Measurements from ENCODE around the gene MAP1LC3A. TPM values are rescaled to one million over a fixed set of nuclear protein-coding genes. Genes with fewer than 3 reads are reported as not detected.

MAP1LC3A gene
- total RNA-seq, 1 donor from 2014 or later, result 45.8 TPM

DNA sequence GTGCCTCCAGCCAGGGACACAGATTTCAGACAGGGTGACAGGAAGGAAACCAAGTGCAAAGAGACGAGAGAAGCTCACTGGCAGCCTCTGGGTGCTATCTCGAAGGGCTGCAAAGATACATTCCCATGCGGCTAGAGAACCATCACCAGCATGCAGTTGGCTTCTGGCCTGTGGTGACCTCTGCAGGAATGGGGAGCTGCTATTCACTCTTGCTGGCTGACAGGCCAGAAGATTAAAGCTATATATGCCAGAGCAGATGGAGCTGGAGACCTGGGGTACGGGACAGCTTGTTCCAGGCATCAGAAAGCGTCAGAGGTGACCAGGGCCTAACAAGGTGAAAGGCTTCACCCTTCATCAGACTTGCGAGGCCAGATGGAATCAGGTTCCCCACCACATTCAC lies 20.0 kb downstream of the MAP1LC3A start:
- no peak for DNase-seq

GRCh38 chr20:34579191-34579978 lies 20.9 kb downstream of the MAP1LC3A start:
- DNase-seq, result peak; percentile 89

GRCh38 chr20:34579979-34580940 lies 21.7 kb downstream of the MAP1LC3A start:
- DNase-seq, result no peak

DNA sequence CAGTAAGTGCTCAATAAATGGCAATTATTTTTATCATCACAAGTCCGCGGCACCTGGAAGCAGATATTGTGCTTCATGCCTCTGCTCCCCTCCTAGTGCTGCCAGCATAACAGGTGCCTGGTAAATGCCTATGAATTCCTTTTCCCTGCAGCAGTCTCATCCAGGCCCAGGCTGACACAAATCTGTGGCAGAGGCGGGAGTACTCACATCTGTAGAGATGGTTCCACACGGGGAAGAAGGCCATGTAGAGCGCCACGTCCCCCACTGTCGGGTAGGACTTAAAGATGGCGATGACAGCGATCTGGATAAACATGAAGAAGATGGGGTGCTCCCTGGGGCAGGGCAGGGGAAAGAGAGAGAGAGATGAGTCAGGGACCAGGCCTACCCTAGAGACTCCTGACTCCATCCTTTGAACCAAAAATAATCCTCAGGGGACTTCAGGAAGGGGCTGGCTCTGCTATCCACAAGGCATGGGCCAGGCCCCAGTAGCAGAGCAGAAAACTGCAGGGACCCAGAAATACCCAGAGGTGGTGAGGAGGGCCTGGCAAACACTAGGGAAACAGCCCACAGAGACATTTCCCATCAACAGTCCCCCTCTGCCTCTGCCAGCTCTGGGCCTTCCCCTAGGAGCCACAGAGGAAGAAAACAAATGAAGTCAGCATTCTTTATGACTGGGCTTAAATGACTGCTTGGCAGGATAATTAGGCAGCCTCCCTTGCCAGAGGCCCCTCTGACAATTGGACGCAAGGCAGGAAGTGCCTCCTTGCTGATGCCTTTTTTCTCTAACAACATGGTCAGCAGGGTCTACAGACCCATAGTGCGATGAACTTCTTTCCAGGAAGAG lies 23.0 kb downstream of the MAP1LC3A start:
- peak; percentile 84 for DNase-seq

GRCh38 chr20:34582221-34582620 lies 23.7 kb downstream of the MAP1LC3A start:
- no peak for DNase-seq

DNA sequence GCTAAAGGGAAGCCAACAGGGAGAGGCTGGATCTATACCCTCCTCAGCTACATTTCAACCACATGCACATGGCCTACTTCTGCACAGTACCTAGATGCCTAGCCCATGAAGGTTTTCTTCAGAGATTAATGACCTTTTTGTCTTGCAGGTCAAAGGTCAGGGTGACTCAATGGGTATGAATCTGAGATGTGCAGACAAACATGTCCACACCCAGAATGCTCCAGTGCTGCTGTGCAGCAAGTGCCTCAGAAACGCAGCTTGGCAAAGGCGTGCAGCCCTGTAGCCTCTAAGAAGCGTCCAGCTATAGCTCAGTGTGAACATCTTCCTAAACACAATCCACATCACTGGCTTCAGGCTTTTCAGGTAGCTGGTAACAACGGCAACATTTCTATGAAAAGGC lies 24.4 kb downstream of the MAP1LC3A start:
- DNase-seq, result no peak

- no peak for DNase-seq
These were observed 25.0 kb downstream of the MAP1LC3A start for GRCh38 chr20:34583544-34583943.

DNA sequence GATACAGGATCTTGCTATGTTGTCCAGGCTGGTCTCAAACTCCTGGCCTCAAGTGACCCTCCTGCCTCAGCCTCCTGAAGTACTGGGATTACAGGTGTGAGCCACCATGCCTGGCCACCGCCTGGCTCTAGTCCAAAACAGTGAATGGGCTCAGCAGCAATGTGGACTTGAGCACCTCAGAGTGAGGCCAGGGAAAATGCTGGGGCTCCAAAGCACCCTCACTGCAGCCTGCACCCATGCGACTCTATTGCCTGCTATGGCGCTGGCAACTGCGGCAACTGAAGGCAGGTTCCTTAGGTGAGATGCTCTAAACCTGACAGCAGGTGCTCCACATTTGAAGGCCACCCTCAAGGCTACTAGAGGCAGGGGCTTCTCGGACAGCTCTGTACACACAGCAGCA lies 26.5 kb downstream of the MAP1LC3A start:
- DNase-seq, result no peak

- DNase-seq, result no peak
These were observed 28.1 kb downstream of the MAP1LC3A start for GRCh38 chr20:34586488-34587163.

DNA sequence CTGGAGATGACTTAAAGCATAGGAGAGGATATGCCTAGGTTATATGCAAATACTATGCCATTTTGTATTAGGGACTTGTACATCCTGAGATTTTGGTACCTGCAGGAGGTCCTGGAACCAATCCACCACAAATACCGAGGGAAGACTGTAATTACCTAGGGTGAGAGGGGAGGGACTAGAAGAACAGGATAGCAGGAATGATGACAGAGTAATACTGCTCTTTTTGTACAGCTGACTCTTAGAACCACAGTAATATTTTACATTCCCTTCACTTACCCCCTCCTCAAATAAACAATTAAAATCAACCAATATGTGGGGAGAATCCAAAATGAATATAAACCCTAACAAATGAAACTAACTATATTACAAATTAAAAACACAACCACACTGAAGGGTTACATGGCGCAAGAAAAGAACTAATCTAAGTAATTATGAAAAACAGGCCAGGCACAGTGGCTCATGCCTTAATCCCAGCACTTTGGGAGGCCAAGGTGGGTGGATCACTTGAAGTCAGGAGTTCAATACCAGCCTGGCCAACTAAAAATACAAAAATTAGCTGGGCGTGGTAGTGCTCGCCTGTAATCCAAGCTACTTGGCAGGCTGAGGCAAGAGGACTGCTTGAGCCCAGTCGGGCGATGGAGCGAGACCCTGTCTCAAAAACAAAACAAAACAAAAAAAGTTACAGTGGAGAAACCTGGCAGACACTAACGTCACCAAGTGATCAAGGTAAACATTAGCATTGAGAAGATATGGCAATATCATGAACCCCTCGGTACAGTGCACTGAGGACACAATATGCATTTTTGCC lies 37.1 kb downstream of the MAP1LC3A start:
- DNase-seq, result no peak

DNA sequence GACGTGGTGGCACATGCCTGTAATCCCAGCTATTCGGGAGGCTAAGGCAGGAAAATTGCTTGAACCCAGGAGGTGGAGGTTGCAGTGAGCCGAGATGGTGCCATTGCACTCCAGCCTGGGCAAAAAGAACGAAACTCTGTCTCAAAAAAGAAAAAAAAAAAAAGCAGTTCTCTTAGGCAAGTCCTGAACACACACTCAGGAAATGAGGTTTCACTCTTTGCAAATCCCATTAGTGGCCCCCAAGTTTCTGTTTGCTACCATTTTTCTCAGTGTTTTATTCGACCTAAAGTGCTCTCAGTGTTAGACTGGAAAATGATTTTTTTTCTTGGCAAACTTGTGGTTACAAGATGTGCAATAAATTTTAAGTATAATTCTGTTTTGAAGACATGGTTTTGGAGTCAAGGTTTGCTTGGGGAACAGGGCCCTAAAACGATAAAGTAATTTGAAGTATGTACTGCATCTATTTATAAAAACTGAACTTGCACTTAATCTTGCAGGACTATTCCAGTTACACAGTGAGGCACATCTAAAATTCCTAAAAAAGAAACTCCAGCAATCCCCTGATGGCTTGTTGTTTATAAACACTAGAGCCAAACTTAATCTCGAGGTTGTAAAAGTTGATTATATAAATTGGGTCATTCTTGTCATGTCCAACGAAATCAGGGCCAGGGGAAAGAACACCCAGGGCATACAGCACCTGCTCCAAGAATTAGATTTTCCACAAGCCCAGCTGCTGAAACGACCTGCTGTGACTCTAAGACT lies 42.6 kb downstream of the MAP1LC3A start:
- DNase-seq, result no peak

DNA sequence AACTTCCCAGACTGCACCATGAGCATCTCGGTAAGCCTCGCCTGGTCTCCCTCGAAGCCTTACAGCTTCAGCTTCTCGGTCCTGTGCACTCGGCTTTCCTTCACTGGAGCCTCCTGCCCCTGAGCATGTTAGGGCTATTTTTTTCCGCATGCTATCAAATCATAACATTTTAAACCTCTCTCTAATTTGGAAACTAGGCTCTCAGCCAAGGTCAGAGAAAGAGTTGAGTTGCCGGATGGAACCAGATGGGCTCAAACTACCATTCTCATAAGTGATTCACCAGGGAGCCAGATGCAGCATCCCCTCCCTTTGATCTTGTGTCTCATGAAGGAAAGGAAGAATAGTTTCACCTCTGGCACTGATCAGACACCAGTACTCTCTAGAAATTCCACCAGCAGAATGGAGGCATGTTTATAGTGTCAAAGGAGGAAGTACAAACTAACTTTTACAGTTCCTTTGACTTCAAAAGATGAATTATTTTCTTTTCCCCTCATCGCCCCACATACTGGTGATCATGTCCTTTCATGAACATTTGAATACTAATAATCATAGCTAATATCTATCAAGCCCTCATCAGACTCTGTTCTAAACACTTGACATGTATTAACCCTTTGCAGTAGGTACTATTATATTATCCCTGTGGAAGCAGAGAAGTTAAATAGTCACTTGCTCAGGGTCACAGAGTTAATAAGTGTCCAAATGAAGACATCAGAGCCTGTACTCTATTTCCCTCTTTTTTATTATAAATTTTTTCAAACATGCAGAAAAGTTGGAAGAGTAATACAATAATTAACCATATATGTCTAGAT lies 46.7 kb downstream of the MAP1LC3A start:
- DNase-seq, result peak; percentile 72

DNA sequence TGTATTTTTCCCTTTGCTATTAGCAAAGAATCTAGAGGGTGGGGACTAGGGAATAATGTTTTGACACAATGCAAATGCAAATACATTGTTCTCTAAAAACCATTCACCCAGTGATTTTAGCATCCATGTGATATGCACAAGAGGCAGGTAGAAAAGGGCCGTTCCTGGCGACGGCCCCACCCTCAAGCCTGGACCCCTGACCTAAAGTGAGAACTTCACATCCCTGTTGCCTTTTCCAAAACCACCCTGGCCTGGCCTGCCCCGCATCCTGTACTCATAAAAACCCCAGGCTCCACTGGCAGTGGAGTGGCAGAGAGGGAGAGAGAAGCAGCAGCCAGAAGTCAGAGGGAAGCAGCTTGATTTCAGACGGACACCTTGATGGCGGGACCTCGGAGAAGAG lies 48.5 kb downstream of the MAP1LC3A start:
- DNase-seq, result no peak

Other genes with a start within 250 kb of the MAP1LC3A start
- gene ITCH, start 195.4 kb upstream of the MAP1LC3A start, total RNA-seq, result 70.3 and 81.1 TPM in 2 replicates
- 29.6 and 36.9 TPM in 2 replicates for gene DYNLRB1, start 42.3 kb upstream of the MAP1LC3A start, total RNA-seq
- 7.8 and 8.3 TPM in 2 replicates for gene PIGU, start 118.4 kb downstream of the MAP1LC3A start, total RNA-seq
- 5.8 and 9.9 TPM in 2 replicates for gene TP53INP2, start 145.6 kb downstream of the MAP1LC3A start, total RNA-seq

All from dermis blood vessel endothelial cell (primary cell).